GM12873 (cell line): ENCODE measurements around the gene CCAR1.

Experiments
- TF ChIP-seq, protein P1 (sequence below): IDR thresholded peaks from 2 replicates; pipeline ENCODE4 v1.5.1; 2012; ENCODE audit warnings: low read depth, mild to moderate bottlenecking, moderate library complexity, low read length, control low read depth; ENCODE audit not compliant: insufficient read depth; ENCODE audit errors: missing control alignments

Gene CCAR1

DNA sequence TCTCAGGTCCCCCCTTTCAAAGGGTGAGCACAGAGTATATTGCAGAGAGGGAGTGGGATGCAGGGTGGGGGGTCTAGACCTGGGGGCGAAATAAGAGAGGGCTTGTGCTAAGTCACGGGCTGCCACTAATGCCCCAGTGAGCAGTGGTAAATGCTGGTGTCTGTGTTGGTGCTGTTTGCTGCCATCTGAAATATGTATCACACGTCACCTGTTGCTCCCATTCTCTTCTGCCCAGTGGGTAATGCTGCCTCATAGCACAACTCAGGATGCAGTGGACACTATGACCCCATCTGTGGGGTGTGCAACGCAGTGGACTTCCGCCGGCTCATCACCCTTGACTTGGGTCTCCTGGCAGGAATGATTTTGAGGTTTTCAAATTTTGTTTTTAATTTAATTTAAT, 108.9 kb downstream of the CCAR1 start:
- TF ChIP-seq, protein P1, sequence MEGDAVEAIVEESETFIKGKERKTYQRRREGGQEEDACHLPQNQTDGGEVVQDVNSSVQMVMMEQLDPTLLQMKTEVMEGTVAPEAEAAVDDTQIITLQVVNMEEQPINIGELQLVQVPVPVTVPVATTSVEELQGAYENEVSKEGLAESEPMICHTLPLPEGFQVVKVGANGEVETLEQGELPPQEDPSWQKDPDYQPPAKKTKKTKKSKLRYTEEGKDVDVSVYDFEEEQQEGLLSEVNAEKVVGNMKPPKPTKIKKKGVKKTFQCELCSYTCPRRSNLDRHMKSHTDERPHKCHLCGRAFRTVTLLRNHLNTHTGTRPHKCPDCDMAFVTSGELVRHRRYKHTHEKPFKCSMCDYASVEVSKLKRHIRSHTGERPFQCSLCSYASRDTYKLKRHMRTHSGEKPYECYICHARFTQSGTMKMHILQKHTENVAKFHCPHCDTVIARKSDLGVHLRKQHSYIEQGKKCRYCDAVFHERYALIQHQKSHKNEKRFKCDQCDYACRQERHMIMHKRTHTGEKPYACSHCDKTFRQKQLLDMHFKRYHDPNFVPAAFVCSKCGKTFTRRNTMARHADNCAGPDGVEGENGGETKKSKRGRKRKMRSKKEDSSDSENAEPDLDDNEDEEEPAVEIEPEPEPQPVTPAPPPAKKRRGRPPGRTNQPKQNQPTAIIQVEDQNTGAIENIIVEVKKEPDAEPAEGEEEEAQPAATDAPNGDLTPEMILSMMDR = no peak

DNA sequence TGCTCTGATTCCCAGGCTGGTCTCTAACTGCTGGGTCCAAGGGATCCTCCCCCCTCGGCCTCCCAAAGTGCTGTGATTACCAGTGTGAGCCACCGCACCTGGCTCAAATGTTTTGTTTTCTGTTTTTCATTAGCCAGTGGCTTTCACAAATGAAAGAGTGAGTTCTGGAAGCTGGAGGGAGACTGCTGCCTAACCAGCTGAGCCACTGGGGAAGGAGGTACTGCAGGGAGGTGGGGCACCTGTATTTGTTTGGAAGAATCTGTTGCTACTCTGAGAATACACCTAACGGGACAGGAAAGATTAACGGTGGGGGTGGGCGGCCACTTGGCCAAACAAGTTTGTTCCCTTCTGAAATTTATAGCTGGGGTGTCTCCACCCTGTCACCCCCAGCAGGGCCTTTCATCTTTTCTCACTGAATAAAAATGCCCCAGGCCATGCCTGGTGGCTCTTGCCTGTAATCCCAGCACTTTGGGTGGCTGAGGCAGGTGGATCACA, 111.0 kb downstream of the CCAR1 start:
- TF ChIP-seq, protein P1 = no peak

DNA sequence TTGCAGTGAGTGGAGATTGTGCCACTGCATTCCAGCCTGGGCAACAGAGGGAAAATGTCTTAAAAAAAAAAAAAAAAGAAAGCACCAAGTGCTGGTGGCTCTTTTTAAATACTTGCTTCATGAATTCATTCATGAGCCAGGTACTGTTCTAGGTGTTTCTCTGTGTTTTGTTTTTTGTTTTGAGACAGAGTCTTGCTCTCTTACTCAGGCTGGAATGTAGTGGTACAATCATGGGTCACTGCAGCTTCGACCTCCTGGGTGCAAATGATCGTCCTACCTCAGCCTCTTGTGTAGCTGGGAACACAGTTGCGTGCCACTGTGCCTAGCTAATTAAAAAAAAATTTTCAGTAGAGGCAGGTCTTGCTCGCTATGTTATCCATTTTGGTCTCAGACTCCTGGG, 111.6 kb downstream of the CCAR1 start:
- TF ChIP-seq, protein P1 = no peak

DNA sequence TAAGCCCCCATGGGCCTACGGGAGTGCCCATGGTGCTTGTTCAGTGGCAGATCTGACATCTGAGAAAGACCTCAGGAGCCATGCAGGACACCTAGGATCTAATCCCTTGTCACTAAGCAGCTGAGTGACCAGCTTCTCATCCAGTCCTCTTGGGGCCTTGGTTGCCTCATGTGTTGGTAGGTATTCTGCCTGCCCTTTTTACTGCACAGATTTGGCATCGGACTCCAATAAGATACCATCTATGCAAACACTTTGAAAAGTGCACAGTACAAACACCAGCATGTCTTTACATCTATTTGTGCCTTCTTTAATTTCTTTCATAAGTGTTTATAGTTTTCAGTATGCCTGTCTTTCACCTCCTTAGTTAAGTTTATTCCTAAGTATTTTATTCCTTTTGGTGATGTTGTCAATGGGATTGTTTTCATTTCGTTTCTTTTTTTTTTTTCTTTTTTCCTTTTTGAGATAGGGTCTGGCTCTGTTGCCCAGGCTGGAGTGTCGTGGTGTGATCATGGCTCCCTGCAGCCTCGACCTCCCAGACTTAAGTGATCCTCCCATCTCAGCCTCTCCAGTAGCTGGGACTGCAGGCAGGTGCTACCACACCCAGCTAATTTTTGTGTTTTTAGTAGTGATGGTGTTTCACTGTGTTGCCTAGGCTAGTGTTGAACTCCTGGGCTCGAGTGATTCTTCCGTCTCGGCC, 116.7 kb downstream of the CCAR1 start:
- TF ChIP-seq, protein P1 = no peak
